Measurements from ENCODE around the gene EEF1E1. TPM values are rescaled to one million over a fixed set of nuclear protein-coding genes. Genes with fewer than 3 reads are reported as not detected.

The EEF1E1 gene
- total and polyA plus RNA-seq, 2 of the 8 experiments (the other 6 are each of a cell fraction or from before 2014, with no cell fraction given): 96.8 to 112 TPM

GRCh38 chr6:8113131-8113654 lies 10.8 kb upstream of the EEF1E1 start (continued):
- TF ChIP-seq, protein P1, sequence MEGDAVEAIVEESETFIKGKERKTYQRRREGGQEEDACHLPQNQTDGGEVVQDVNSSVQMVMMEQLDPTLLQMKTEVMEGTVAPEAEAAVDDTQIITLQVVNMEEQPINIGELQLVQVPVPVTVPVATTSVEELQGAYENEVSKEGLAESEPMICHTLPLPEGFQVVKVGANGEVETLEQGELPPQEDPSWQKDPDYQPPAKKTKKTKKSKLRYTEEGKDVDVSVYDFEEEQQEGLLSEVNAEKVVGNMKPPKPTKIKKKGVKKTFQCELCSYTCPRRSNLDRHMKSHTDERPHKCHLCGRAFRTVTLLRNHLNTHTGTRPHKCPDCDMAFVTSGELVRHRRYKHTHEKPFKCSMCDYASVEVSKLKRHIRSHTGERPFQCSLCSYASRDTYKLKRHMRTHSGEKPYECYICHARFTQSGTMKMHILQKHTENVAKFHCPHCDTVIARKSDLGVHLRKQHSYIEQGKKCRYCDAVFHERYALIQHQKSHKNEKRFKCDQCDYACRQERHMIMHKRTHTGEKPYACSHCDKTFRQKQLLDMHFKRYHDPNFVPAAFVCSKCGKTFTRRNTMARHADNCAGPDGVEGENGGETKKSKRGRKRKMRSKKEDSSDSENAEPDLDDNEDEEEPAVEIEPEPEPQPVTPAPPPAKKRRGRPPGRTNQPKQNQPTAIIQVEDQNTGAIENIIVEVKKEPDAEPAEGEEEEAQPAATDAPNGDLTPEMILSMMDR (IDR thresholded peaks at IDR 0.05; ENCODE audit: control extremely low read depth in 1 of 3, insufficient read depth in 1 of 3, low read depth in 1 of 3, low read length in 3 of 3): no peak
- no peak for TF ChIP-seq KDM1A (IDR thresholded peaks at IDR 0.05; ENCODE audit: borderline replicate concordance, low read length)
- TF ChIP-seq BRCA1 (IDR thresholded peaks at IDR 0.05; ENCODE audit: low read depth, low read length): no peak
- TF ChIP-seq TEAD4 (IDR thresholded peaks at IDR 0.05; ENCODE audit: low read depth, low read length): no peak
- TF ChIP-seq, protein P2, sequence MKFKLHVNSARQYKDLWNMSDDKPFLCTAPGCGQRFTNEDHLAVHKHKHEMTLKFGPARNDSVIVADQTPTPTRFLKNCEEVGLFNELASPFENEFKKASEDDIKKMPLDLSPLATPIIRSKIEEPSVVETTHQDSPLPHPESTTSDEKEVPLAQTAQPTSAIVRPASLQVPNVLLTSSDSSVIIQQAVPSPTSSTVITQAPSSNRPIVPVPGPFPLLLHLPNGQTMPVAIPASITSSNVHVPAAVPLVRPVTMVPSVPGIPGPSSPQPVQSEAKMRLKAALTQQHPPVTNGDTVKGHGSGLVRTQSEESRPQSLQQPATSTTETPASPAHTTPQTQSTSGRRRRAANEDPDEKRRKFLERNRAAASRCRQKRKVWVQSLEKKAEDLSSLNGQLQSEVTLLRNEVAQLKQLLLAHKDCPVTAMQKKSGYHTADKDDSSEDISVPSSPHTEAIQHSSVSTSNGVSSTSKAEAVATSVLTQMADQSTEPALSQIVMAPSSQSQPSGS (IDR thresholded peaks at IDR 0.05; ENCODE audit: low read length): no peak
- no peak for TF ChIP-seq EP300 (IDR thresholded peaks at IDR 0.05; ENCODE audit: borderline replicate concordance in 1 of 2, low read depth in 2 of 2, low read length in 2 of 2)
- no peak for TF ChIP-seq SIN3A (conservative IDR thresholded peaks at IDR 0.05 in 1 of 2, IDR thresholded peaks at IDR 0.05 in 1 of 2; ENCODE audit: low read depth in 1 of 2, low read length in 2 of 2)
- TF ChIP-seq ATF3 (IDR thresholded peaks at IDR 0.05; ENCODE audit: insufficient read depth, low read depth, low read length): no peak
